Right lobe of liver (tissue), 6 donors: ENCODE results near the gene FYCO1. TPM values are rescaled to one million over a fixed set of nuclear protein-coding genes. Genes with fewer than 3 reads are reported as not detected.
A peak's percentile ranks its signal among the peaks of the same experiment; 100 is the strongest.

Experiments
- ATAC-seq, 4 donors: fragments of 200-7000 bp; cut with Tn5 transposase; one replicate each; pipeline ENCODE4 v1.9.1; 2020; ENCODE audit warnings: mild to moderate bottlenecking in 4 of 4, moderate library complexity in 4 of 4
- DNase-seq, 3 donors: peaks; one replicate each; pipeline ENCODE4 v3.0.0-alpha.2; 2020
- H3K27ac ChIP-seq, 3 donors: fragments of 200-600 bp; one replicate each; pipeline ENCODE4 v1.8.0; 2022
- H3K27me3 ChIP-seq, 2 donors: fragments of 200-600 bp; one replicate each; pipeline ENCODE4 v1.8.0; 2022
- H3K36me3 ChIP-seq, 4 donors: fragments of 200-600 bp; sonication (generic) in 1 of 4; one replicate each; pipeline versions ENCODE4 v1.5.1 to v1.8.0; 2017 to 2022; ENCODE audit warnings: control low read depth in 1 of 4
- H3K4me1 ChIP-seq, 4 donors: fragments of 200-600 bp; sonication (generic) in 1 of 4; one replicate each; pipeline versions ENCODE4 v1.5.1 to v1.8.0; 2017 to 2022; ENCODE audit warnings: control low read depth in 1 of 4
- H3K4me3 ChIP-seq, 3 donors: fragments of 200-600 bp; one replicate each; pipeline ENCODE4 v1.8.0; 2022
- H3K9me3 ChIP-seq, 4 donors: fragments of 200-600 bp; sonication (generic) in 1 of 4; one replicate each; pipeline versions ENCODE4 v1.5.1 to v1.8.0; 2017 to 2022; ENCODE audit warnings: control low read depth in 1 of 4
- CTCF ChIP-seq, 4 donors: fragments of 200-600 bp in 3 of 4; fragments of 450-650 bp in 1 of 4; IDR thresholded peaks; one replicate each; pipeline versions ENCODE4 v1.5.1 to v1.8.0; 2016 to 2022; ENCODE audit warnings: antibody characterized with exemption in 4 of 4, mild to moderate bottlenecking in 2 of 4
- POLR2A ChIP-seq: fragments of 450-650 bp; IDR thresholded peaks from one replicate; pipeline ENCODE4 v1.6.1; 2017; ENCODE audit warnings: antibody characterized with exemption, mild to moderate bottlenecking
- whole genome bisulfite sequencing: methylation state at CpG from one replicate; pipeline ENCODE4 v1.1.6; 2018; ENCODE audit warnings: low coverage, low lambda C conversion rate; ENCODE audit not compliant: insufficient coverage; ENCODE audit errors: missing lambda C conversion rate; 5-methylcytosine and 5-hydroxymethylcytosine counted together
- intact Hi-C, 2 donors: fragments of 100-400 bp; cut with DNase I; formaldehyde crosslinking; loops; one replicate each; pipeline versions ENCODE4 v1.11.2 to v1.14.1; 2022
- total RNA-seq, 6 experiments: library from RNA; depleted of rRNA in 2 of 6; stranded (reverse); fragments of >200 nt in 2 of 6; fragmentation: NEBNext Ultra II Directional in 3 of 6; extraction: Animal tissue kit (Norgen Biotek cat#: 25700) in 3 of 6; gene quantifications; one replicate each; pipeline versions ENCODE4 v1.1.0 to v1.2.4, GENCODE V29; 2016 to 2023
- donor health status: DM: no; HTN: yes; CAD: no.
- donor health status: DM: no; HTN: no; CAD: no.
- donor health status: DM: no; HTN: no; CAD: no.
- donor health status: DM: no; HTN: yes; CAD: no.
- donor health status: DM: no; HTN: yes; CAD: no.

Gene FYCO1
- total RNA-seq, 6 experiments from 2014 or later = 16.0 to 22.0 (median 21.0) TPM

GRCh38 chr3:45962033-45962432, 33.6 kb downstream of the FYCO1 start:
- TF ChIP-seq POLR2A (no peak), CTCF (IDR thresholded peaks at IDR 0.05) (no peak)
- DNase-seq (no peak), ATAC-seq (no peak)
- no peak overlapping the region for H3K27ac ChIP-seq
- WGBS = 81% methylated on average over 4 of the region's 5 CpGs
- H3K36me3 ChIP-seq = peaks cover 7 to 95% (median 26%) of the 10 kb centered on the region in 4 donors
- H3K4me3 ChIP-seq = no peak overlapping the region
- intact Hi-C loops = no loop called here
- H3K9me3 ChIP-seq = no peaks in the 10 kb centered on the region
- H3K27me3 ChIP-seq = no peaks in the 10 kb centered on the region
- H3K4me1 ChIP-seq = no peaks in the 10 kb centered on the region

GRCh38 chr3:45960289-45960688, 35.3 kb downstream of the FYCO1 start:
- DNase-seq (no peak), ATAC-seq (no peak)
- no peaks in the 10 kb centered on the region for H3K4me1 ChIP-seq
- H3K27me3 ChIP-seq = no peaks in the 10 kb centered on the region
- TF ChIP-seq POLR2A (no peak), CTCF (IDR thresholded peaks at IDR 0.05) (no peak)
- H3K4me3 ChIP-seq = no peak overlapping the region
- no peaks in the 10 kb centered on the region for H3K9me3 ChIP-seq
- H3K36me3 ChIP-seq = peaks cover 7 to 93% (median 21%) of the 10 kb centered on the region in 4 donors
- intact Hi-C loops = no loop called here
- H3K27ac ChIP-seq = no peak overlapping the region
- WGBS = 100% methylated on average over 2 of the region's 2 CpGs

DNA sequence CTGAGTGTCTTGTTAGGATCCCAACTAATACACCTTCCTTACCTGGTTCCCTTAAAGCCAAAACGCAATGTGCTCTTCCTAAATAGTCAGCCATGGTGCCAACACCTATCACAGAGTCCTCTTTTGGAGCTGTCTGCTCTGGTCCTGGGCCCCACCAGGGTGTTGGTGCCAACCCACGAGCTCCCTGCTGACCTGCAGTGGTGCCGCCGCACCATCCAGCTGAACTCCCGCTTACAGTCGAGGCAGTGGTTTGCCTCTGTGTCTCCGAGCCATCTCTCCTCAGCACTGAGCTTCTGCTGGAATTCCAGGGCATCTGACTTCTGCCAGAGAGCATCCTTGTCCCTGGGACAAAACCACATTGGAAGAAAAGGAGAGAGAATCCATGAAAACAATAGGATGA, 36.4 kb downstream of the FYCO1 start:
- H3K4me1 ChIP-seq = no peaks in the 10 kb centered on the region
- no peaks in the 10 kb centered on the region for H3K9me3 ChIP-seq
- H3K27me3 ChIP-seq = no peaks in the 10 kb centered on the region
- no peak for ATAC-seq
- peaks cover 8 to 93% (median 20%) of the 10 kb centered on the region in 4 donors for H3K36me3 ChIP-seq
- no peak overlapping the region for H3K4me3 ChIP-seq
- TF ChIP-seq POLR2A (no peak), CTCF (IDR thresholded peaks at IDR 0.05) (no peak)
- 96% methylated on average over 4 of the region's 7 CpGs for WGBS
- intact Hi-C loops = no loop called here
- DNase-seq = no peak
- H3K27ac ChIP-seq = no peak overlapping the region

GRCh38 chr3:45958321-45958791, 37.3 kb downstream of the FYCO1 start:
- no peak for DNase-seq
- intact Hi-C loops = no loop called here
- H3K27me3 ChIP-seq = no peaks in the 10 kb centered on the region

More at GRCh38 chr3:45958321-45958791, 37.3 kb downstream of the FYCO1 start:
- no peak overlapping the region for H3K4me3 ChIP-seq
- 100% methylated on average over 4 of the region's 6 CpGs for WGBS
- peaks cover 0 to 5% (median 0%) of the 10 kb centered on the region in 4 donors for H3K4me1 ChIP-seq
- no peak overlapping the region for H3K27ac ChIP-seq
- no peak for TF ChIP-seq CTCF (IDR thresholded peaks at IDR 0.05)
- TF ChIP-seq POLR2A = no peak
- no peaks in the 10 kb centered on the region for H3K9me3 ChIP-seq
- peak; percentile 12 to 51 (median 18) for ATAC-seq
- H3K36me3 ChIP-seq = peaks cover 6 to 94% (median 18%) of the 10 kb centered on the region in 4 donors
